ENCODE measurements around the gene RGS6.
A peak's percentile ranks its signal among the peaks of the same experiment; 100 is the strongest.

DNA sequence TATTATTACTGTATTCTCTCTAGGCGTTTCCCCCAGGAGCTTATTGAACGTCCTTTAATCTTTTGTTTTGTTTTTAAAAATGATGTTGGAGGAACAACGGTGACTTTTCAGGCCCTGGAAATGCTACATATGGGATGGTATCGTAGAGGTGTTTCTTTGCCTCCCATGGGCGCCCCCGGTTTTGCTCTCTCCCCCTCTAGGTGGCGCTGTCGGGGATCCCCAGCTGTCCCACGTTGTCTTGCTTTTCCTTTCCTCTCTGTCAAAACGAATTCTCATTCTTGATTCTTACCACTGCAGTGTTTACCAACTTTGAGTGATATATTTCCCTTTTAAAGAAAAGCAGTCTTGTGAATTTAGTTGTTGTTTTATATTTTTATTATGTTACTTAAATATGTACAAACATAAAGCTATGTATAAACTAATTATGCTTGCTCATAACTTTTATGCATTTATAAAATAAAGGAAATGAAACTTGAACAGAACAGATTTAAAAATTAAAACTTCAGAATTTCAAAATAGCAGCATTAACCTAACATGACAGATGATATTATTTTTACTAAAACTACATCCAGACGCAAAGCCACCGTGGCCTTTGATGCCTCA is 171.9 kb downstream of the RGS6 start:
- TF ChIP-seq, protein P1, sequence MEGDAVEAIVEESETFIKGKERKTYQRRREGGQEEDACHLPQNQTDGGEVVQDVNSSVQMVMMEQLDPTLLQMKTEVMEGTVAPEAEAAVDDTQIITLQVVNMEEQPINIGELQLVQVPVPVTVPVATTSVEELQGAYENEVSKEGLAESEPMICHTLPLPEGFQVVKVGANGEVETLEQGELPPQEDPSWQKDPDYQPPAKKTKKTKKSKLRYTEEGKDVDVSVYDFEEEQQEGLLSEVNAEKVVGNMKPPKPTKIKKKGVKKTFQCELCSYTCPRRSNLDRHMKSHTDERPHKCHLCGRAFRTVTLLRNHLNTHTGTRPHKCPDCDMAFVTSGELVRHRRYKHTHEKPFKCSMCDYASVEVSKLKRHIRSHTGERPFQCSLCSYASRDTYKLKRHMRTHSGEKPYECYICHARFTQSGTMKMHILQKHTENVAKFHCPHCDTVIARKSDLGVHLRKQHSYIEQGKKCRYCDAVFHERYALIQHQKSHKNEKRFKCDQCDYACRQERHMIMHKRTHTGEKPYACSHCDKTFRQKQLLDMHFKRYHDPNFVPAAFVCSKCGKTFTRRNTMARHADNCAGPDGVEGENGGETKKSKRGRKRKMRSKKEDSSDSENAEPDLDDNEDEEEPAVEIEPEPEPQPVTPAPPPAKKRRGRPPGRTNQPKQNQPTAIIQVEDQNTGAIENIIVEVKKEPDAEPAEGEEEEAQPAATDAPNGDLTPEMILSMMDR (conservative IDR thresholded peaks at IDR 0.05), result peak; percentile 90
- TF ChIP-seq ZFX (IDR thresholded peaks at IDR 0.05), result no peak
